Lower lobe of right lung (tissue), 2 donors: ENCODE measurements around the gene ZIC1. TPM values are rescaled to one million over a fixed set of nuclear protein-coding genes. Genes with fewer than 3 reads are reported as not detected.

ENCODE experiments used
- ATAC-seq, 2 donors: fragments of 200-7000 bp; cut with Tn5 transposase; one replicate each; pipeline ENCODE4 v1.9.1; 2020 to 2022; ENCODE audit warnings: mild to moderate bottlenecking in 2 of 2, moderate library complexity in 2 of 2
- DNase-seq: peaks from one replicate; pipeline ENCODE4 v3.0.0-alpha.2; 2020
- H3K27ac ChIP-seq: fragments of 200-600 bp; one replicate; pipeline ENCODE4 v1.8.0; 2022
- H3K27me3 ChIP-seq: fragments of 200-600 bp; one replicate; pipeline ENCODE4 v1.8.0; 2022; ENCODE audit warnings: low read depth
- H3K36me3 ChIP-seq: fragments of 200-600 bp; one replicate; pipeline ENCODE4 v1.8.0; 2022; ENCODE audit warnings: mild to moderate bottlenecking
- H3K4me1 ChIP-seq: fragments of 200-600 bp; one replicate; pipeline ENCODE4 v1.8.0; 2022
- H3K4me3 ChIP-seq: fragments of 200-600 bp; one replicate; pipeline ENCODE4 v1.8.0; 2022; ENCODE audit warnings: mild to moderate bottlenecking
- H3K9me3 ChIP-seq: fragments of 200-600 bp; one replicate; pipeline ENCODE4 v1.8.0; 2022
- CTCF ChIP-seq: fragments of 200-600 bp; IDR thresholded peaks from one replicate; pipeline ENCODE4 v1.8.0; 2022; ENCODE audit warnings: antibody characterized with exemption, mild to moderate bottlenecking
- intact Hi-C: fragments of 100-400 bp; cut with DNase I; formaldehyde crosslinking; loops from one replicate; pipeline ENCODE4 v1.11.0; 2022
- total RNA-seq: library from RNA; stranded (reverse); fragmentation: NEBNext Ultra II Directional; extraction: Animal tissue kit (Norgen Biotek cat#: 25700); gene quantifications from one replicate; pipeline ENCODE4 v1.2.1, GENCODE V29; 2021
- donor health status: DM: no; HTN: yes; CAD: no; lungs with severe emphysema.

Gene ZIC1
- total RNA-seq, 1 donor from 2014 or later, result not detected

- H3K27me3 ChIP-seq, result peaks cover 93% of the 10 kb centered on the region
- ATAC-seq (no peak), DNase-seq (no peak)
- H3K4me3 ChIP-seq, result no peak overlapping the region
- H3K36me3 ChIP-seq, result no peaks in the 10 kb centered on the region
- H3K27ac ChIP-seq, result no peak overlapping the region
- H3K9me3 ChIP-seq, result no peaks in the 10 kb centered on the region
- intact Hi-C loops, result no loop called here
- no peak for TF ChIP-seq CTCF
- H3K4me1 ChIP-seq, result no peaks in the 10 kb centered on the region
These were observed 28.2 kb upstream of the ZIC1 start for GRCh38 chr3:147380977-147381376.

GRCh38 chr3:147381596-147381995 lies 27.6 kb upstream of the ZIC1 start:
- no peaks in the 10 kb centered on the region for H3K36me3 ChIP-seq
- no peak overlapping the region for H3K27ac ChIP-seq
- no peak for TF ChIP-seq CTCF
- H3K4me3 ChIP-seq, result no peak overlapping the region
- ATAC-seq, result no peak
- no peaks in the 10 kb centered on the region for H3K9me3 ChIP-seq
- DNase-seq, result no peak
- intact Hi-C loops, result no loop called here
- H3K4me1 ChIP-seq, result no peaks in the 10 kb centered on the region
- peaks cover 94% of the 10 kb centered on the region for H3K27me3 ChIP-seq

GRCh38 chr3:147383617-147384016 lies 25.5 kb upstream of the ZIC1 start:
- H3K36me3 ChIP-seq, result no peaks in the 10 kb centered on the region
- no peak overlapping the region for H3K27ac ChIP-seq
- TF ChIP-seq CTCF, result no peak
- ATAC-seq, result no peak
- intact Hi-C loops, result no loop called here
- no peaks in the 10 kb centered on the region for H3K9me3 ChIP-seq
- H3K4me3 ChIP-seq, result no peak overlapping the region
- no peaks in the 10 kb centered on the region for H3K4me1 ChIP-seq
- no peak for DNase-seq
- peaks cover 94% of the 10 kb centered on the region for H3K27me3 ChIP-seq

GRCh38 chr3:147384210-147385058 lies 24.7 kb upstream of the ZIC1 start:
- intact Hi-C loops, result no loop called here
- Histone ChIP-seq H3K27ac (no peak overlapping the region), H3K4me3 (no peak overlapping the region), H3K27me3 (peaks cover 94% of the 10 kb centered on the region), H3K4me1 (no peaks in the 10 kb centered on the region), H3K9me3 (no peaks in the 10 kb centered on the region), H3K36me3 (no peaks in the 10 kb centered on the region)
- no peak for TF ChIP-seq CTCF
- ATAC-seq (no peak), DNase-seq (no peak)

GRCh38 chr3:147385059-147386012 lies 23.8 kb upstream of the ZIC1 start:
- DNase-seq (no peak), ATAC-seq (no peak)
- Histone ChIP-seq H3K9me3 (no peaks in the 10 kb centered on the region), H3K4me3 (no peak overlapping the region), H3K4me1 (no peaks in the 10 kb centered on the region), H3K27me3 (peaks cover 94% of the 10 kb centered on the region), H3K27ac (no peak overlapping the region), H3K36me3 (no peaks in the 10 kb centered on the region)
- no peak for TF ChIP-seq CTCF
- intact Hi-C loops, result no loop called here
